Ishikawa (cell line): Measurements from ENCODE around the gene NUP210L.
A peak's percentile ranks its signal among the peaks of the same experiment; 100 is the strongest.

Experiments
- CEBPB ChIP-seq: IDR thresholded peaks from 2 replicates; pipeline ENCODE4 v1.6.1; 2012
- CREB1 ChIP-seq: IDR thresholded peaks from 2 replicates; pipeline ENCODE4 v1.6.1; 2012; ENCODE audit warnings: low read depth
- EGR1 ChIP-seq: IDR thresholded peaks from 2 replicates; pipeline ENCODE4 v1.6.1; 2012
- EP300 ChIP-seq: IDR thresholded peaks from 2 replicates; pipeline ENCODE4 v1.6.1; 2012; ENCODE audit warnings: borderline replicate concordance
- FOXM1 ChIP-seq: IDR thresholded peaks from 2 replicates; pipeline ENCODE4 v1.6.1; 2012; ENCODE audit warnings: low read depth, borderline replicate concordance
- MAX ChIP-seq: IDR thresholded peaks from 2 replicates; pipeline ENCODE4 v1.6.1; 2012
- NFIC ChIP-seq: IDR thresholded peaks from 2 replicates; pipeline ENCODE4 v1.6.1; 2012
- RAD21 ChIP-seq: IDR thresholded peaks from 2 replicates; pipeline ENCODE4 v1.6.1; 2012; ENCODE audit warnings: low read depth
- REST ChIP-seq: IDR thresholded peaks from 2 replicates; pipeline ENCODE4 v1.6.1; 2012; ENCODE audit warnings: low read depth, mild to moderate bottlenecking
- TAF1 ChIP-seq: IDR thresholded peaks from 2 replicates; pipeline ENCODE4 v1.6.1; 2012; ENCODE audit warnings: low read depth, mild to moderate bottlenecking
- TCF12 ChIP-seq: IDR thresholded peaks from 2 replicates; pipeline ENCODE4 v1.6.1; 2012; ENCODE audit warnings: low read depth
- TEAD4 ChIP-seq: IDR thresholded peaks from 2 replicates; pipeline ENCODE4 v1.6.1; 2012
- YY1 ChIP-seq: IDR thresholded peaks from 2 replicates; pipeline ENCODE4 v1.6.1; 2012; ENCODE audit warnings: low read depth
- ZBTB7A ChIP-seq: IDR thresholded peaks from 2 replicates; pipeline ENCODE4 v1.6.1; 2012; ENCODE audit warnings: low read depth
- TF ChIP-seq, protein P1 (sequence below): IDR thresholded peaks from 2 replicates; pipeline ENCODE4 v1.6.1; 2012

NUP210L gene

DNA sequence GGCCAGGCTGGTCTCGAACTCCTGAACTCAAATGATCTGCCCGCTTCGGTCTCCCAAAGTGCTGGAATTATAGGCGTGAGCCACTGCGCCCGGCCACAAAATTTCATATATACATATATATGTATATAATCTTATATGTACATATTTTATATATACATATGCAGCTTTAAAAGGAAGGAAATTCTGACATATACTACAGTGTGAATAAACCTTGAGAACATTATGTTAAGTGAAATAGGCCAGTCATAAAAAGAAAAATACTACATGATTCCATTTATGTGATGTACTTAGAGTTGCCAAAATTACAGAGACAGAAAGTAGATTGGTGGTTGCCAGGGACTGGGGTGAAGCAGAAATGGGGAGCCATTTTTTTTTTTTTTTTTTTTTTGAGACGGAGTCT, 63.2 kb downstream of the NUP210L start:
- no peak for TF ChIP-seq TAF1

GRCh38 chr1:154087574-154087973, 67.3 kb downstream of the NUP210L start:
- TF ChIP-seq YY1 (no peak), ZBTB7A (no peak), FOXM1 (no peak), TCF12 (no peak), NFIC (no peak), REST (no peak), MAX (no peak), CREB1 (no peak)

GRCh38 chr1:154081386-154082126, 73.3 kb downstream of the NUP210L start:
- TF ChIP-seq FOXM1 = no peak

GRCh38 chr1:154076413-154076812, 78.5 kb downstream of the NUP210L start:
- TF ChIP-seq NFIC (no peak), CREB1 (no peak), TAF1 (no peak), YY1 (no peak), EP300 (no peak), EGR1 (no peak), ZBTB7A (no peak), FOXM1 (no peak), CEBPB (no peak), RAD21 (no peak), REST (no peak), TEAD4 (no peak)
- TF ChIP-seq, protein P1, sequence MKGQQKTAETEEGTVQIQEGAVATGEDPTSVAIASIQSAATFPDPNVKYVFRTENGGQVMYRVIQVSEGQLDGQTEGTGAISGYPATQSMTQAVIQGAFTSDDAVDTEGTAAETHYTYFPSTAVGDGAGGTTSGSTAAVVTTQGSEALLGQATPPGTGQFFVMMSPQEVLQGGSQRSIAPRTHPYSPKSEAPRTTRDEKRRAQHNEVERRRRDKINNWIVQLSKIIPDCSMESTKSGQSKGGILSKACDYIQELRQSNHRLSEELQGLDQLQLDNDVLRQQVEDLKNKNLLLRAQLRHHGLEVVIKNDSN = no peak

GRCh38 chr1:154075746-154076145, 79.1 kb downstream of the NUP210L start:
- TF ChIP-seq, protein P1 = no peak
- TF ChIP-seq CEBPB = peak; percentile 46; the same call in 1 of the 2 replicates

DNA sequence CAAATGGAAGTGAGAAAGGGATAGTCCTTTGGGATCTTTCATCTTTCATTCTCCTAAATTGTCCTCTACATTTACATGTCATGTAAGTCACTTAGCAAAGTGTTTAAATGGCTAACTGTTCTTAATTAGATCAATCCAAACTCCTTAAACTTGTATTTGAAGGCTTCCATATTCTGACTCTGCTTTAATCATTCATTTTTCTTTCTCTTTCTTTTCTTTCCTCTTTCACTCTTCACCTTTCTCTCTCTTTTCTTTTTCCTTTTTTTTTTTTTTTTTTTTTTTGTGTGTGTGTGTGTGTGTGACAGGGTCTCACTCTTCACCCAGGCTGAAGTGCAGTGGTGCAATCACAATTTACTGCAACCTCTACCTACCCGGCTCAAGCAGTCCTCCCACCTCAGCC, 92.6 kb downstream of the NUP210L start:
- no peak for TF ChIP-seq TCF12
- TF ChIP-seq NFIC = no peak

DNA sequence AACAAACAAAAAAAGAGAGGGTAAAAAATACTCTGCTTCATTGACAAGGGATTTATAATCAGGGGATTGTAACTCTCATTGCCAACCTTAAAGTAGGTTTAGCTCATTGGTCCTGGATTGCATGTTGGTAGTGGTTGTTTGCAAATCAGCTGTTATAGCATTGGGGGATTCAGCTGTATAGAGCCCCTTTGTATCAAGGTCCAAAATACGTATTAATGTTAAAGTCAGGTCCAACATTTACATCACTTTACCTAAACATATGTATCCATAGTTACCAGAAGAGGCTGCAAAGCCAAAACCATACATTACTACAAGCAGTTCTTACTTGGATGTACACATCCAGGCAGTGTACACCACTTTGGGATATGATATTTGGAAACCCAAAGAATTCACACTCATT, 134.9 kb downstream of the NUP210L start:
- TF ChIP-seq RAD21 (no peak), MAX (no peak), CREB1 (no peak), EP300 (no peak), CEBPB (no peak), ZBTB7A (no peak), EGR1 (no peak)
- TF ChIP-seq, protein P1 = no peak
